ENCODE results near the gene MAN2B1.

MAN2B1 gene

GRCh38 chr19:12656899-12657571 lies 9.5 kb downstream of the MAN2B1 start:
- H3K36me3 ChIP-seq (replicated peaks; ENCODE audit: insufficient read depth, low read length): no peaks in the 10 kb centered on the region
- H3F3A ChIP-seq (ENCODE audit: insufficient read depth, low read length): no peaks in the 10 kb centered on the region
- TF ChIP-seq CTCF (IDR thresholded peaks at IDR 0.05; ENCODE audit: low read length): no peak
- no peak for TF ChIP-seq EZH2phosphoT487 (IDR thresholded peaks at IDR 0.05; ENCODE audit: low read length)
- TF ChIP-seq EZH2 (optimal IDR thresholded peaks at IDR 0.05; ENCODE audit: low read depth, low read length): no peak
- no peak overlapping the region for H3K9ac ChIP-seq (ENCODE audit: low read length)
- no peak overlapping the region for H2AFZ ChIP-seq (ENCODE audit: low read length)
- H3K27me3 ChIP-seq (replicated peaks; ENCODE audit: insufficient read depth, low read length): no peaks in the 10 kb centered on the region
- no peak overlapping the region for H3K4me3 ChIP-seq (ENCODE audit: low read length)
- H3K79me2 ChIP-seq (ENCODE audit: low read length): no peaks in the 10 kb centered on the region
- H3K4me1 ChIP-seq (ENCODE audit: low read length): no peaks in the 10 kb centered on the region
- no peak for DNase-seq
- H3K9me2 ChIP-seq (replicated peaks; ENCODE audit: insufficient read depth, low read length): no peaks in the 10 kb centered on the region
- no peak overlapping the region for H3K4me2 ChIP-seq (ENCODE audit: low read depth, low read length)
- no peaks in the 10 kb centered on the region for H4K20me1 ChIP-seq (ENCODE audit: insufficient read depth, low read length)
- no peaks in the 10 kb centered on the region for H3K9me3 ChIP-seq (replicated peaks; ENCODE audit: insufficient read depth, low read length)
- H3K27ac ChIP-seq (ENCODE audit: low read length): no peak overlapping the region

GRCh38 chr19:12655546-12655945 lies 11.0 kb downstream of the MAN2B1 start:
- Histone ChIP-seq H3K4me3 (ENCODE audit: low read length) (no peak overlapping the region), H3K9ac (ENCODE audit: low read length) (no peak overlapping the region), H3K27me3 (replicated peaks; ENCODE audit: insufficient read depth, low read length) (no peaks in the 10 kb centered on the region), H3F3A (ENCODE audit: insufficient read depth, low read length) (no peaks in the 10 kb centered on the region), H3K4me1 (ENCODE audit: low read length) (no peaks in the 10 kb centered on the region), H3K36me3 (replicated peaks; ENCODE audit: insufficient read depth, low read length) (no peaks in the 10 kb centered on the region), H4K20me1 (ENCODE audit: insufficient read depth, low read length) (no peaks in the 10 kb centered on the region), H3K4me2 (ENCODE audit: low read depth, low read length) (no peak overlapping the region), H2AFZ (ENCODE audit: low read length) (no peak overlapping the region), H3K27ac (ENCODE audit: low read length) (no peak overlapping the region), H3K9me2 (replicated peaks; ENCODE audit: insufficient read depth, low read length) (no peaks in the 10 kb centered on the region), H3K9me3 (replicated peaks; ENCODE audit: insufficient read depth, low read length) (no peaks in the 10 kb centered on the region), H3K79me2 (ENCODE audit: low read length) (no peaks in the 10 kb centered on the region)
- DNase-seq: no peak
- no peak for TF ChIP-seq EZH2 (optimal IDR thresholded peaks at IDR 0.05; ENCODE audit: low read depth, low read length)
- TF ChIP-seq CTCF (IDR thresholded peaks at IDR 0.05; ENCODE audit: low read length): no peak
- no peak for TF ChIP-seq EZH2phosphoT487 (IDR thresholded peaks at IDR 0.05; ENCODE audit: low read length)

DNA sequence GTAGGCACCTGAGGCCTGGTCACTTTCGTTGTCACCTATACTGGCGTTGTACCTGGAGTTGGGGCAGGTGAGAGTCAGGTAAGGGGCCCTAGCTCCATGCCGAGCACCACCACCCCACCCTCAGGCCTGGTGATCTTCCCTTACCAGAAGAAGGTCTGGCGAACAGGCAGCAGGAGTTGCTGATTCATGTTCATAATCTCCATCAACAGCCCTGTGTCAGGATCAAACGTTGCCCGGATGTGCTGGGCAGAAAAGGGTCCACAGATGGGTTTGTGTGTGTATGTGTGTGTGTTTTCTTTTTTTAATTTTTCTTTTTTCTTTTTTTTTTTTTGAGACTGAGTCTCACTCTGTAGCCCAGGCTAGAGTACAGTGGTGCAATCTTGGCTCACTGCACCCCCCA lies 14.3 kb downstream of the MAN2B1 start:
- no peaks in the 10 kb centered on the region for H3K27me3 ChIP-seq (replicated peaks; ENCODE audit: insufficient read depth, low read length)
- H3K27ac ChIP-seq (ENCODE audit: low read length): no peak overlapping the region
- no peaks in the 10 kb centered on the region for H4K20me1 ChIP-seq (ENCODE audit: insufficient read depth, low read length)
- H3K4me2 ChIP-seq (ENCODE audit: low read depth, low read length): no peak overlapping the region
- no peaks in the 10 kb centered on the region for H3K9me2 ChIP-seq (replicated peaks; ENCODE audit: insufficient read depth, low read length)
- no peak overlapping the region for H3K4me3 ChIP-seq (ENCODE audit: low read length)
- H3F3A ChIP-seq (ENCODE audit: insufficient read depth, low read length): no peaks in the 10 kb centered on the region
- no peak overlapping the region for H3K9ac ChIP-seq (ENCODE audit: low read length)
- TF ChIP-seq CTCF (IDR thresholded peaks at IDR 0.05; ENCODE audit: low read length) (no peak), EZH2phosphoT487 (IDR thresholded peaks at IDR 0.05; ENCODE audit: low read length) (no peak), EZH2 (optimal IDR thresholded peaks at IDR 0.05; ENCODE audit: low read depth, low read length) (no peak)
- no peaks in the 10 kb centered on the region for H3K36me3 ChIP-seq (replicated peaks; ENCODE audit: insufficient read depth, low read length)
- H3K79me2 ChIP-seq (ENCODE audit: low read length): no peaks in the 10 kb centered on the region
- H3K9me3 ChIP-seq (replicated peaks; ENCODE audit: insufficient read depth, low read length): no peaks in the 10 kb centered on the region
- no peak for DNase-seq
- H2AFZ ChIP-seq (ENCODE audit: low read length): no peak overlapping the region
- no peaks in the 10 kb centered on the region for H3K4me1 ChIP-seq (ENCODE audit: low read length)

Measured in MM.1S (cell line).